ENCODE data around the gene IFI35. TPM values are rescaled to one million over a fixed set of nuclear protein-coding genes. Genes with fewer than 3 reads are reported as not detected.

The IFI35 gene
- total RNA-seq, 1 experiment from 2014 or later = 4.7 TPM

DNA sequence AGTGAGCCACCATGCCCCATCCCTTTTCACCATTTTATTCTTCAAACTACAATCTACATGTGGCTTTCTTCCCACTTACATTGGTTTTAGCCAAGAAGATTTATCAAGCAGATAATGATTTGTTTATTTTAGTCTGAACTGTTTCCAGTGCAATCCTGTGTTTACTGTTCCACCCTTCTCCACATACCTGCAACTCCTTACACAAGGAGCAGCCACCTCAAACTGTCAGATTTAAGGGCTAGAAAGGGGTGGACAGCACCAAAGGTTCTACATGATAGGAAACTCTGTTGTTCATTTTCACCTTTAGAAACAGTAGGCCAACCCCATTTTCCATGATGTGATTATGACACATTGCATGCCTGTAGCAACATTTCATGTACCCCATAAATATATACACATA lies 24.3 kb upstream of the IFI35 start:
- no peak overlapping the region; the same call in 1 of the 2 replicates for H3K27ac Mint-ChIP-seq
- H3K9me3 Mint-ChIP-seq = no peaks in the 10 kb centered on the region
- H3K36me3 Mint-ChIP-seq = peaks cover 21% of the 10 kb centered on the region
- peaks cover 4% of the 10 kb centered on the region; the same call in 1 of the 2 replicates for H3K27me3 Mint-ChIP-seq (ENCODE audit: low read depth)
- DNase-seq (ENCODE audit: low spot score) = no peak
- TF ChIP-seq, protein P1, sequence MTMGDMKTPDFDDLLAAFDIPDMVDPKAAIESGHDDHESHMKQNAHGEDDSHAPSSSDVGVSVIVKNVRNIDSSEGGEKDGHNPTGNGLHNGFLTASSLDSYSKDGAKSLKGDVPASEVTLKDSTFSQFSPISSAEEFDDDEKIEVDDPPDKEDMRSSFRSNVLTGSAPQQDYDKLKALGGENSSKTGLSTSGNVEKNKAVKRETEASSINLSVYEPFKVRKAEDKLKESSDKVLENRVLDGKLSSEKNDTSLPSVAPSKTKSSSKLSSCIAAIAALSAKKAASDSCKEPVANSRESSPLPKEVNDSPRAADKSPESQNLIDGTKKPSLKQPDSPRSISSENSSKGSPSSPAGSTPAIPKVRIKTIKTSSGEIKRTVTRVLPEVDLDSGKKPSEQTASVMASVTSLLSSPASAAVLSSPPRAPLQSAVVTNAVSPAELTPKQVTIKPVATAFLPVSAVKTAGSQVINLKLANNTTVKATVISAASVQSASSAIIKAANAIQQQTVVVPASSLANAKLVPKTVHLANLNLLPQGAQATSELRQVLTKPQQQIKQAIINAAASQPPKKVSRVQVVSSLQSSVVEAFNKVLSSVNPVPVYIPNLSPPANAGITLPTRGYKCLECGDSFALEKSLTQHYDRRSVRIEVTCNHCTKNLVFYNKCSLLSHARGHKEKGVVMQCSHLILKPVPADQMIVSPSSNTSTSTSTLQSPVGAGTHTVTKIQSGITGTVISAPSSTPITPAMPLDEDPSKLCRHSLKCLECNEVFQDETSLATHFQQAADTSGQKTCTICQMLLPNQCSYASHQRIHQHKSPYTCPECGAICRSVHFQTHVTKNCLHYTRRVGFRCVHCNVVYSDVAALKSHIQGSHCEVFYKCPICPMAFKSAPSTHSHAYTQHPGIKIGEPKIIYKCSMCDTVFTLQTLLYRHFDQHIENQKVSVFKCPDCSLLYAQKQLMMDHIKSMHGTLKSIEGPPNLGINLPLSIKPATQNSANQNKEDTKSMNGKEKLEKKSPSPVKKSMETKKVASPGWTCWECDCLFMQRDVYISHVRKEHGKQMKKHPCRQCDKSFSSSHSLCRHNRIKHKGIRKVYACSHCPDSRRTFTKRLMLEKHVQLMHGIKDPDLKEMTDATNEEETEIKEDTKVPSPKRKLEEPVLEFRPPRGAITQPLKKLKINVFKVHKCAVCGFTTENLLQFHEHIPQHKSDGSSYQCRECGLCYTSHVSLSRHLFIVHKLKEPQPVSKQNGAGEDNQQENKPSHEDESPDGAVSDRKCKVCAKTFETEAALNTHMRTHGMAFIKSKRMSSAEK (CRISPR knock-in tag; IDR thresholded peaks at IDR 0.05; ENCODE audit: borderline replicate concordance) = no peak
- TF ChIP-seq, protein P2, sequence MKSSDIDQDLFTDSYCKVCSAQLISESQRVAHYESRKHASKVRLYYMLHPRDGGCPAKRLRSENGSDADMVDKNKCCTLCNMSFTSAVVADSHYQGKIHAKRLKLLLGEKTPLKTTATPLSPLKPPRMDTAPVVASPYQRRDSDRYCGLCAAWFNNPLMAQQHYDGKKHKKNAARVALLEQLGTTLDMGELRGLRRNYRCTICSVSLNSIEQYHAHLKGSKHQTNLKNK (CRISPR knock-in tag; IDR thresholded peaks at IDR 0.05) = no peak
- TF ChIP-seq ZNF138 (CRISPR knock-in tag; conservative IDR thresholded peaks at IDR 0.05) = no peak
- CTCF ChIA-PET = interaction anchor here (0.7 to 1.7 kb wide), 2 partner anchors 16 to 187 kb away, joined by 3 to 8 read pairs; partner anchors contain the start of gene RPL27
- POLR2A ChIA-PET = interaction anchor here (0.8 kb wide), 1 partner anchor 16 kb away, joined by 9 read pairs; no protein-coding TSS in a partner anchor
- peak overlapping the region; percentile 99 for H3K4me3 Mint-ChIP-seq
- H3K4me1 Mint-ChIP-seq = peaks cover 20% of the 10 kb centered on the region
- no peak for ATAC-seq

DNA sequence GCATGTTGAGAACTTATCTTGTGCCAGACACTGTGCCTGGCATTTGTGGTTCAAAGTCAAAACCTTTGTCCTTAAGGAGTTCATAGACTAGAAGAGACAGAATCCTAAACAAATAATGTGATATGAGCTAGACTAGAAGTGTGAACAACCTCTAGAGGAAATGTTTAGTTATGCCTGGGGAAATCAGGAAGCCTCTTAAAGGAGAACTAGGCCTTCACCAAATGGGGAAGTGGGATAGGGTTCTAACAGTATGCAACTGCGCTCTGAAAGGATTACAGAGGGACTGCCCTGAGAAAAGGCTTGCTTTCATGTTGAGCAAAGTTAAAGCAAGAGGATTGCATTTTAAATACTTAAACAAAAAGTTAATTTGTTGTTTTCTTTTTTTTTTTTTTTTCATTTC lies 21.4 kb upstream of the IFI35 start:
- no peak for ATAC-seq
- peaks cover 12% of the 10 kb centered on the region for H3K4me1 Mint-ChIP-seq
- no peaks in the 10 kb centered on the region for H3K9me3 Mint-ChIP-seq
- no peak for TF ChIP-seq ZNF423 (CRISPR knock-in tag; IDR thresholded peaks at IDR 0.05)
- no peak for TF ChIP-seq MYBL2 (CRISPR knock-in tag; IDR thresholded peaks at IDR 0.05)
- TF ChIP-seq CBFB (CRISPR knock-in tag; IDR thresholded peaks at IDR 0.05; ENCODE audit: low read depth) = no peak
- TF ChIP-seq, protein P3, sequence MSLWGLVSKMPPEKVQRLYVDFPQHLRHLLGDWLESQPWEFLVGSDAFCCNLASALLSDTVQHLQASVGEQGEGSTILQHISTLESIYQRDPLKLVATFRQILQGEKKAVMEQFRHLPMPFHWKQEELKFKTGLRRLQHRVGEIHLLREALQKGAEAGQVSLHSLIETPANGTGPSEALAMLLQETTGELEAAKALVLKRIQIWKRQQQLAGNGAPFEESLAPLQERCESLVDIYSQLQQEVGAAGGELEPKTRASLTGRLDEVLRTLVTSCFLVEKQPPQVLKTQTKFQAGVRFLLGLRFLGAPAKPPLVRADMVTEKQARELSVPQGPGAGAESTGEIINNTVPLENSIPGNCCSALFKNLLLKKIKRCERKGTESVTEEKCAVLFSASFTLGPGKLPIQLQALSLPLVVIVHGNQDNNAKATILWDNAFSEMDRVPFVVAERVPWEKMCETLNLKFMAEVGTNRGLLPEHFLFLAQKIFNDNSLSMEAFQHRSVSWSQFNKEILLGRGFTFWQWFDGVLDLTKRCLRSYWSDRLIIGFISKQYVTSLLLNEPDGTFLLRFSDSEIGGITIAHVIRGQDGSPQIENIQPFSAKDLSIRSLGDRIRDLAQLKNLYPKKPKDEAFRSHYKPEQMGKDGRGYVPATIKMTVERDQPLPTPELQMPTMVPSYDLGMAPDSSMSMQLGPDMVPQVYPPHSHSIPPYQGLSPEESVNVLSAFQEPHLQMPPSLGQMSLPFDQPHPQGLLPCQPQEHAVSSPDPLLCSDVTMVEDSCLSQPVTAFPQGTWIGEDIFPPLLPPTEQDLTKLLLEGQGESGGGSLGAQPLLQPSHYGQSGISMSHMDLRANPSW (CRISPR knock-in tag; conservative IDR thresholded peaks at IDR 0.05; ENCODE audit: low read depth) = no peak
- TF ChIP-seq, protein P4, sequence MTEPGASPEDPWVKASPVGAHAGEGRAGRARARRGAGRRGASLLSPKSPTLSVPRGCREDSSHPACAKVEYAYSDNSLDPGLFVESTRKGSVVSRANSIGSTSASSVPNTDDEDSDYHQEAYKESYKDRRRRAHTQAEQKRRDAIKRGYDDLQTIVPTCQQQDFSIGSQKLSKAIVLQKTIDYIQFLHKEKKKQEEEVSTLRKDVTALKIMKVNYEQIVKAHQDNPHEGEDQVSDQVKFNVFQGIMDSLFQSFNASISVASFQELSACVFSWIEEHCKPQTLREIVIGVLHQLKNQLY (CRISPR knock-in tag; IDR thresholded peaks at IDR 0.05) = no peak
- TF ChIP-seq, protein P5, sequence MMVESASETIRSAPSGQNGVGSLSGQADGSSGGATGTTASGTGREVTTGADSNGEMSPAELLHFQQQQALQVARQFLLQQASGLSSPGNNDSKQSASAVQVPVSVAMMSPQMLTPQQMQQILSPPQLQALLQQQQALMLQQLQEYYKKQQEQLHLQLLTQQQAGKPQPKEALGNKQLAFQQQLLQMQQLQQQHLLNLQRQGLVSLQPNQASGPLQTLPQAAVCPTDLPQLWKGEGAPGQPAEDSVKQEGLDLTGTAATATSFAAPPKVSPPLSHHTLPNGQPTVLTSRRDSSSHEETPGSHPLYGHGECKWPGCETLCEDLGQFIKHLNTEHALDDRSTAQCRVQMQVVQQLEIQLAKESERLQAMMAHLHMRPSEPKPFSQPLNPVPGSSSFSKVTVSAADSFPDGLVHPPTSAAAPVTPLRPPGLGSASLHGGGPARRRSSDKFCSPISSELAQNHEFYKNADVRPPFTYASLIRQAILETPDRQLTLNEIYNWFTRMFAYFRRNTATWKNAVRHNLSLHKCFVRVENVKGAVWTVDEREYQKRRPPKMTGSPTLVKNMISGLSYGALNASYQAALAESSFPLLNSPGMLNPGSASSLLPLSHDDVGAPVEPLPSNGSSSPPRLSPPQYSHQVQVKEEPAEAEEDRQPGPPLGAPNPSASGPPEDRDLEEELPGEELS (CRISPR knock-in tag; IDR thresholded peaks at IDR 0.05) = no peak
- TF ChIP-seq CREM (CRISPR knock-in tag; IDR thresholded peaks at IDR 0.05) = no peak
- no peak for TF ChIP-seq TEAD1 (CRISPR knock-in tag; IDR thresholded peaks at IDR 0.05)
- no peak for DNase-seq (ENCODE audit: low spot score)
- CTCF ChIA-PET = interaction anchor here (0.9 to 2.4 kb wide), 2 partner anchors 12 to 222 kb away, joined by 3 to 8 read pairs; partner anchors contain the start of gene RPL27
- H3K27ac Mint-ChIP-seq = no peak overlapping the region
- no peaks in the 10 kb centered on the region; the same call in 1 of the 2 replicates for H3K27me3 Mint-ChIP-seq (ENCODE audit: low read depth)
- no peak overlapping the region for H3K4me3 Mint-ChIP-seq
- POLR2A ChIA-PET = no interaction called here
- H3K36me3 Mint-ChIP-seq = peaks cover 48% of the 10 kb centered on the region

DNA sequence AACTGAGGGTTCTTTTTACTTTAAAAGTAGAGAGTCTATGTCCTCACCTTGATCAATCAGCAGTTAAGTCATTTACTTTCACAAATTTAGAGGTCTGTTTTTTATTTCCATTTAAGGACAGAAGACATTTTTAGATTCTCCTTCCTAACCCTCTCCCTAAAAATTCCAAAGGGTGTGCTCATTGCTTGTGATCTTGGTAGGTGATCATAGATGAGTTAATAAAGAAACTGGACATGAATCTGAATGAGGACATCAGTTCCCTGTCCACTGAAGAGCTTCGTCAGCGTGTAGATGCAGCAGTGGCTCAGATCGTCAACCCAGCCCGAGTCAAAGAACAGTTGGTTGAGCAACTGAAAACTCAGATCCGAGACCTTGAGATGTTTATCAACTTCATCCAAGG lies 17.4 kb upstream of the IFI35 start:
- Mint-ChIP-seq H3K4me1 (no peaks in the 10 kb centered on the region), H3K36me3 (peaks cover 73% of the 10 kb centered on the region), H3K27ac (no peak overlapping the region), H3K9me3 (no peaks in the 10 kb centered on the region), H3K4me3 (no peak overlapping the region), H3K27me3 (ENCODE audit: low read depth) (no peaks in the 10 kb centered on the region)
- no peak for DNase-seq (ENCODE audit: low spot score)
- ATAC-seq = no peak
- TF ChIP-seq, protein P6, sequence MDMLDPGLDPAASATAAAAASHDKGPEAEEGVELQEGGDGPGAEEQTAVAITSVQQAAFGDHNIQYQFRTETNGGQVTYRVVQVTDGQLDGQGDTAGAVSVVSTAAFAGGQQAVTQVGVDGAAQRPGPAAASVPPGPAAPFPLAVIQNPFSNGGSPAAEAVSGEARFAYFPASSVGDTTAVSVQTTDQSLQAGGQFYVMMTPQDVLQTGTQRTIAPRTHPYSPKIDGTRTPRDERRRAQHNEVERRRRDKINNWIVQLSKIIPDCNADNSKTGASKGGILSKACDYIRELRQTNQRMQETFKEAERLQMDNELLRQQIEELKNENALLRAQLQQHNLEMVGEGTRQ (CRISPR knock-in tag; IDR thresholded peaks at IDR 0.05) = no peak
- TF ChIP-seq, protein P3 (CRISPR knock-in tag; conservative IDR thresholded peaks at IDR 0.05; ENCODE audit: low read depth) = no peak
- ChIA-PET CTCF (interaction anchor here (3.2 kb wide), 1 partner anchor 9 kb away, joined by 9 read pairs; the partner anchor contains the start of gene RPL27), POLR2A (no interaction called here)

Data from WTC11 (cell line).